H1 (cell line): ENCODE results near the gene CD48. TPM values are rescaled to one million over a fixed set of nuclear protein-coding genes. Genes with fewer than 3 reads are reported as not detected.

Experiments used
- CTCF ChIA-PET: fragments of 300-600 bp; sonication (Branson Sonifier 250); formaldehyde crosslinking; loops from one replicate; lab custom pipeline; 2021; ENCODE audit not compliant: partially characterized antibody; lab: Charles Lee
- POLR2A ChIA-PET: fragments of 300-600 bp; sonication (Branson Sonifier 250); formaldehyde crosslinking; loops from one replicate; lab custom pipeline; 2021; ENCODE audit warnings: inconsistent platforms; ENCODE audit not compliant: partially characterized antibody; lab: Charles Lee
- DNase-seq, 2 experiments: peaks; one replicate each; pipeline versions ENCODE4 v3.0.0 to v3.0.0-alpha.2; 2010 to 2022; ENCODE audit warnings: low spot score in 2 of 2, low read depth in 1 of 2, mixed read lengths in 1 of 2
- FAIRE-seq: peaks from 2 replicates; lab custom pipeline; 2011; peaks lifted over from hg19 to GRCh38; lab: Jason Lieb, UNC
- H2AFZ ChIP-seq: 2 replicates; pipeline ENCODE4 v1.8.1; 2012; ENCODE audit warnings: low read length, inconsistent platforms
- H2AK5ac ChIP-seq: 2 replicates; pipeline ENCODE4 v1.6.1; 2013; ENCODE audit warnings: low read depth, low read length
- H2BK120ac ChIP-seq: replicated peaks from 2 replicates; pipeline ENCODE3; 2013; ENCODE audit warnings: low read depth, low read length, inconsistent platforms
- H2BK12ac ChIP-seq: 2 replicates; pipeline ENCODE4 v1.6.1; 2013; ENCODE audit warnings: low read depth, low read length
- H2BK15ac ChIP-seq: 2 replicates; pipeline ENCODE4 v1.6.1; 2013; ENCODE audit warnings: low read length
- H2BK20ac ChIP-seq: 2 replicates; pipeline ENCODE4 v1.6.1; 2013; ENCODE audit warnings: low read length
- H2BK5ac ChIP-seq: 2 replicates; pipeline ENCODE4 v1.6.1; 2013; ENCODE audit warnings: low read depth, low read length
- H3K14ac ChIP-seq: 2 replicates; pipeline ENCODE4 v1.6.1; 2013; ENCODE audit warnings: inconsistent platforms; ENCODE audit not compliant: insufficient read length
- H3K18ac ChIP-seq: 2 replicates; pipeline ENCODE4 v1.6.1; 2013; ENCODE audit warnings: low read length; ENCODE audit errors: extremely low read depth
- H3K23ac ChIP-seq: 2 replicates; pipeline ENCODE4 v1.6.1; 2013; ENCODE audit warnings: inconsistent platforms; ENCODE audit not compliant: insufficient read length
- H3K23me2 ChIP-seq: 2 replicates; pipeline ENCODE4 v1.6.1; 2013; ENCODE audit warnings: low read depth, low read length
- H3K27ac ChIP-seq: 2 replicates; pipeline ENCODE4 v1.6.1; 2011; ENCODE audit warnings: low read depth, low read length, inconsistent platforms
- H3K27me3 ChIP-seq, 4 experiments: replicated peaks in 1 of 4; 1 replicate in 1 of 4; 2 replicates in 3 of 4; pipeline versions ENCODE4 v1.6.1 to v1.8.1; 2011 to 2013; ENCODE audit warnings: low read length in 3 of 4, mild to moderate bottlenecking in 3 of 4, inconsistent platforms in 2 of 4, mixed read lengths in 2 of 4, moderate library complexity in 1 of 4; ENCODE audit not compliant: control insufficient read depth in 3 of 4, insufficient read depth in 3 of 4; ENCODE audit errors: extremely low read depth in 1 of 4
- H3K36me3 ChIP-seq, 4 experiments: 2 replicates each; pipeline versions ENCODE4 v1.6.1 to v1.8.1; 2011 to 2013; ENCODE audit warnings: mild to moderate bottlenecking in 4 of 4, low read length in 3 of 4, moderate library complexity in 2 of 4, control low read depth in 1 of 4, inconsistent platforms in 1 of 4; ENCODE audit not compliant: insufficient read depth in 4 of 4, control insufficient read depth in 2 of 4
- H3K4ac ChIP-seq: replicated peaks from 2 replicates; pipeline ENCODE3; 2013; ENCODE audit warnings: low read length, low read depth, mixed read lengths, inconsistent platforms; ENCODE audit not compliant: insufficient read length
- H3K4me1 ChIP-seq, 4 experiments: replicated peaks in 1 of 4; 1 replicate in 1 of 4; 2 replicates in 3 of 4; pipeline versions ENCODE4 v1.6.1 to v1.8.1; 2011 to 2013; ENCODE audit warnings: low read length in 3 of 4, inconsistent platforms in 2 of 4, mixed read lengths in 1 of 4; ENCODE audit not compliant: insufficient read depth in 4 of 4, control insufficient read depth in 3 of 4
- H3K4me2 ChIP-seq, 2 experiments: 2 replicates each; pipeline versions ENCODE4 v1.6.1 to v1.8.1; 2011 to 2013; ENCODE audit warnings: low read depth in 2 of 2, low read length in 2 of 2, control low read depth in 1 of 2, inconsistent platforms in 1 of 2, mild to moderate bottlenecking in 1 of 2; ENCODE audit not compliant: insufficient read depth in 1 of 2
- H3K4me3 ChIP-seq, 4 experiments: fragments of 200-600, 300-600 bp in 1 of 4; sonication (generic), shearing (Covaris generic), sonication (Bioruptor Twin) in 1 of 4; 2 replicates each; pipeline versions ENCODE4 v1.5.1 to v1.8.1; 2011 to 2016; ENCODE audit warnings: low read length in 4 of 4, low read depth in 3 of 4, control low read depth in 2 of 4, inconsistent platforms in 2 of 4, mild to moderate bottlenecking in 2 of 4, mixed read lengths in 1 of 4, moderate library complexity in 1 of 4; ENCODE audit not compliant: insufficient read depth in 2 of 4; ENCODE audit errors: extremely low read depth in 1 of 4
- H3K56ac ChIP-seq: replicated peaks from 2 replicates; pipeline ENCODE3; 2013; ENCODE audit warnings: low read depth, mild to moderate bottlenecking, mixed read lengths, low read length, inconsistent platforms; ENCODE audit not compliant: insufficient read length
- H3K79me1 ChIP-seq: 2 replicates; pipeline ENCODE4 v1.6.1; 2013; ENCODE audit warnings: low read depth, low read length, control low read depth
- H3K79me2 ChIP-seq, 2 experiments: 2 replicates each; pipeline versions ENCODE4 v1.6.1 to v1.8.1; 2012 to 2013; ENCODE audit warnings: low read length in 2 of 2, mild to moderate bottlenecking in 2 of 2, inconsistent platforms in 1 of 2; ENCODE audit not compliant: insufficient read depth in 2 of 2, control insufficient read depth in 1 of 2
- H3K9ac ChIP-seq, 4 experiments: replicated peaks in 1 of 4; 1 replicate in 1 of 4; 2 replicates in 3 of 4; pipeline versions ENCODE4 v1.6.1 to v1.8.1; 2011 to 2013; ENCODE audit warnings: low read depth in 3 of 4, low read length in 3 of 4, control low read depth in 2 of 4, mild to moderate bottlenecking in 2 of 4, moderate library complexity in 2 of 4, inconsistent platforms in 1 of 4; ENCODE audit errors: extremely low read depth in 1 of 4
- H3K9me3 ChIP-seq, 2 experiments: 2 replicates each; pipeline versions ENCODE4 v1.6.1 to v1.8.1; 2012 to 2013; ENCODE audit warnings: mild to moderate bottlenecking in 2 of 2, moderate library complexity in 2 of 2, control low read depth in 1 of 2, inconsistent platforms in 1 of 2, low read depth in 1 of 2, low read length in 1 of 2, mixed read lengths in 1 of 2; ENCODE audit not compliant: insufficient read depth in 2 of 2
- H4K20me1 ChIP-seq, 2 experiments: replicated peaks in 1 of 2; 2 replicates each; pipeline versions ENCODE3 to v1.8.1; 2011 to 2013; ENCODE audit warnings: inconsistent platforms in 2 of 2, low read length in 2 of 2, mild to moderate bottlenecking in 1 of 2; ENCODE audit not compliant: insufficient read depth in 2 of 2, control insufficient read depth in 1 of 2
- H4K5ac ChIP-seq: 2 replicates; pipeline ENCODE4 v1.6.1; 2013; ENCODE audit warnings: low read length, low read depth, mixed read lengths, inconsistent platforms; ENCODE audit not compliant: insufficient read length
- H4K8ac ChIP-seq: 2 replicates; pipeline ENCODE4 v1.8.0; 2013; ENCODE audit warnings: mild to moderate bottlenecking, moderate library complexity, low read length, inconsistent platforms; ENCODE audit not compliant: insufficient read depth; ENCODE audit errors: extremely low read depth
- H4K91ac ChIP-seq: replicated peaks from 2 replicates; pipeline ENCODE3; 2013; ENCODE audit warnings: low read length, mixed read lengths, inconsistent platforms; ENCODE audit not compliant: insufficient read length
- BRCA1 ChIP-seq: IDR thresholded peaks from 2 replicates; pipeline ENCODE4 v1.6.1; 2012; ENCODE audit warnings: low read depth, low read length, improper control_type of control experiment
- CEBPB ChIP-seq: IDR thresholded peaks from 2 replicates; pipeline ENCODE4 v1.6.1; 2012; ENCODE audit warnings: low read depth, low read length
- CTCF ChIP-seq, 3 experiments: IDR thresholded peaks; 1 replicate in 2 of 3; 2 replicates in 1 of 3; pipeline versions ENCODE4 v1.5.1 to v1.6.1; 2011; ENCODE audit warnings: low read length in 3 of 3, mild to moderate bottlenecking in 3 of 3, inconsistent platforms in 2 of 3, low read depth in 1 of 3, moderate library complexity in 1 of 3; ENCODE audit not compliant: insufficient read depth in 1 of 3; ENCODE audit errors: control extremely low read depth in 1 of 3
- FOSL1 ChIP-seq: IDR thresholded peaks from 2 replicates; pipeline ENCODE4 v1.6.1; 2011; ENCODE audit warnings: mild to moderate bottlenecking, low read depth, low read length, moderate library complexity; ENCODE audit not compliant: insufficient read depth
- GTF2F1 ChIP-seq: IDR thresholded peaks from 2 replicates; pipeline ENCODE4 v1.6.1; 2012; ENCODE audit warnings: low read depth, low read length, improper control_type of control experiment, borderline replicate concordance
- HDAC2 ChIP-seq, 2 experiments: fragments of 300-600 bp in 1 of 2; sonication (generic) in 1 of 2; IDR thresholded peaks; 2 replicates each; pipeline ENCODE4 v1.6.1; 2011 to 2012; ENCODE audit warnings: low read depth in 2 of 2, low read length in 2 of 2, mild to moderate bottlenecking in 2 of 2, moderate library complexity in 2 of 2, borderline replicate concordance in 1 of 2, inconsistent platforms in 1 of 2
- JUN ChIP-seq: IDR thresholded peaks from 2 replicates; pipeline ENCODE4 v1.6.1; 2011; ENCODE audit warnings: low read depth, mild to moderate bottlenecking, improper control_type of control experiment, low read length
- KDM1A ChIP-seq: fragments of 200-600, 300-600 bp; sonication (generic); IDR thresholded peaks from 2 replicates; pipeline ENCODE4 v1.7.1; 2016; ENCODE audit warnings: mild to moderate bottlenecking, low read length, borderline replicate concordance
- KDM5A ChIP-seq: fragments of 200-600 bp; IDR thresholded peaks from 2 replicates; pipeline ENCODE4 v1.7.1; 2012; ENCODE audit warnings: mild to moderate bottlenecking, low read length, inconsistent platforms, mixed read lengths
- MAX ChIP-seq: IDR thresholded peaks from 2 replicates; pipeline ENCODE4 v1.6.1; 2012; ENCODE audit warnings: inconsistent platforms
- PHF8 ChIP-seq: fragments of 200-600 bp; sonication (generic); conservative IDR thresholded peaks from 2 replicates; pipeline ENCODE4 v1.7.1; 2012; ENCODE audit warnings: low read depth, mild to moderate bottlenecking, inconsistent platforms, low read length, moderate library complexity
- SP2 ChIP-seq: IDR thresholded peaks from 2 replicates; pipeline ENCODE4 v1.6.1; 2012; ENCODE audit warnings: mild to moderate bottlenecking, low read length, inconsistent platforms
- TEAD4 ChIP-seq: IDR thresholded peaks from 2 replicates; pipeline ENCODE4 v1.6.1; 2012; ENCODE audit warnings: low read depth, low read length, inconsistent platforms, mixed read lengths
- polyA plus RNA-seq, 7 experiments: library from polyadenylated mRNA; depleted of rRNA in 3 of 7; stranded (reverse) in 5 of 7; unstranded in 2 of 7; fragments of >200 nt in 5 of 7; fragments of 200-250 nt in 2 of 7; gene quantifications; 1 replicate in 5 of 7; 2 replicates in 1 of 7; 4 replicates in 1 of 7; pipeline versions ENCODE4 v1.2.1 to v1.2.3, GENCODE V29; 2011 to 2013; ENCODE audit warnings: missing spikeins in 2 of 7, mixed read lengths in 2 of 7
- total RNA-seq: library from RNA; stranded (reverse); fragmentation: NEBNext Ultra II Directional; extraction: Animal tissue kit (Norgen Biotek cat#: 25700); gene quantifications from 2 replicates; pipeline ENCODE4 v1.2.1, GENCODE V29; 2021

The CD48 gene
- total and polyA plus RNA-seq, 2 of the 8 experiments (the other 6 are each of a cell fraction or from before 2014, with no cell fraction given), result 0.08 TPM; not detected in 1

- H3K36me3 ChIP-seq, result no peaks in the 10 kb centered on the region
- no peak overlapping the region for H2AK5ac ChIP-seq
- H3K4me1 ChIP-seq, result peaks cover 0 to 5% (median 2%) of the 10 kb centered on the region in 4 experiments; a peak in 3 of 7 replicates
- no peak overlapping the region for H3K56ac ChIP-seq
- H3K23ac ChIP-seq, result no peak overlapping the region
- ChIA-PET CTCF (interaction anchor here (0.6 to 6.8 kb wide), 18 partner anchors 14 to 227 kb away, joined by 3 to 41 read pairs (median 6); partner anchors contain the start of genes CD48, ITLN1 and ITLN2), POLR2A (no interaction called here)
- no peaks in the 10 kb centered on the region for H3K27me3 ChIP-seq
- peak overlapping the region; percentile 46 for H3K4ac ChIP-seq
- H4K91ac ChIP-seq, result no peak overlapping the region
- H3K9ac ChIP-seq, result no peak overlapping the region
- no peak overlapping the region for H2BK12ac ChIP-seq
- 0 out of 2 replicates have a peak overlapping the region, but pooled peaks have one; percentile 25 for H2AFZ ChIP-seq
- H2BK120ac ChIP-seq, result no peak overlapping the region
- H3K27ac ChIP-seq, result no peak overlapping the region
- no peaks in the 10 kb centered on the region for H3K9me3 ChIP-seq
- no peak overlapping the region for H3K4me2 ChIP-seq
- H3K79me1 ChIP-seq, result no peaks in the 10 kb centered on the region
- no peaks in the 10 kb centered on the region for H3K23me2 ChIP-seq
- no peak overlapping the region for H2BK5ac ChIP-seq
- H4K8ac ChIP-seq, result no peak overlapping the region
- no peaks in the 10 kb centered on the region for H3K79me2 ChIP-seq
- H2BK20ac ChIP-seq, result no peak overlapping the region
- DNase-seq (no peak), FAIRE-seq (no peak)
- H4K5ac ChIP-seq, result no peak overlapping the region
- H3K18ac ChIP-seq, result no peak overlapping the region
- H4K20me1 ChIP-seq, result no peaks in the 10 kb centered on the region
- no peak overlapping the region for H3K4me3 ChIP-seq
- no peak overlapping the region for H3K14ac ChIP-seq
- no peak overlapping the region for H2BK15ac ChIP-seq
- TF ChIP-seq FOSL1 (no peak), SP2 (no peak), KDM5A (no peak), BRCA1 (no peak), JUN (no peak), MAX (no peak), TEAD4 (no peak), GTF2F1 (no peak), HDAC2 (IDR thresholded peaks at IDR 0.05; ENCODE audit: borderline replicate concordance in 1 of 2, low read depth in 2 of 2, low read length in 2 of 2) (no peak), PHF8 (no peak), CTCF (IDR thresholded peaks at IDR 0.05; ENCODE audit: control extremely low read depth in 1 of 3, insufficient read depth in 1 of 3, low read depth in 1 of 3, low read length in 3 of 3) (no peak), KDM1A (no peak), CEBPB (no peak)
Observed at GRCh38 chr1:160727316-160727640, 15.7 kb upstream of the CD48 start.
